Gastroesophageal sphincter (tissue), 3 donors: ENCODE results near the gene SELENOI.

ENCODE experiments used
- CTCF ChIP-seq, 4 experiments: fragments of 200-600 bp in 2 of 4; fragments of 450-650 bp in 2 of 4; sonication (generic) in 1 of 4; IDR thresholded peaks; one replicate each; pipeline ENCODE4 v1.5.1; 2017 to 2019; ENCODE audit warnings: antibody characterized with exemption in 4 of 4, mild to moderate bottlenecking in 2 of 4, moderate library complexity in 2 of 4
- POLR2AphosphoS5 ChIP-seq: sonication (generic); formaldehyde crosslinking; IDR thresholded peaks from one replicate; pipeline ENCODE4 v1.6.1; 2017; ENCODE audit warnings: antibody characterized with exemption

- TF ChIP-seq POLR2AphosphoS5 (no peak), CTCF (IDR thresholded peaks at IDR 0.05) (no peak)
Observed at GRCh38 chr2:26444236-26444635, 98.3 kb downstream of the SELENOI start.
